HepG2 (cell line): ENCODE results near the gene OBSL1. TPM values are rescaled to one million over a fixed set of nuclear protein-coding genes. Genes with fewer than 3 reads are reported as not detected.
A peak's percentile ranks its signal among the peaks of the same experiment; 100 is the strongest.

Experiments
- AHR ChIP-seq: IDR thresholded peaks from 2 replicates; pipeline ENCODE4 v1.6.1; 2018; ENCODE audit warnings: missing genetic modification reagents, missing compliant biosample characterization
- BHLHE40 ChIP-seq: IDR thresholded peaks from 2 replicates; pipeline ENCODE4 v1.6.1; 2011; ENCODE audit warnings: low read length, improper control_type of control experiment
- DZIP1 ChIP-seq: sonication (generic); formaldehyde crosslinking; IDR thresholded peaks from 2 replicates; pipeline ENCODE4 v1.5.0; 2020; ENCODE audit warnings: mild to moderate bottlenecking, missing genetic modification reagents
- HMGXB4 ChIP-seq, 2 experiments: sonication (generic) in 1 of 2; formaldehyde crosslinking in 1 of 2; IDR thresholded peaks; 2 replicates each; pipeline versions ENCODE4 v1.4.0 to v1.6.1; 2018 to 2020; ENCODE audit warnings: missing genetic modification reagents in 2 of 2, borderline replicate concordance in 1 of 2, low read depth in 1 of 2, mild to moderate bottlenecking in 1 of 2, missing biosample characterization in 1 of 2
- KDM1A ChIP-seq: IDR thresholded peaks from 2 replicates; pipeline ENCODE4 v1.6.1; 2016; ENCODE audit warnings: missing compliant biosample characterization
- ONECUT2 ChIP-seq: sonication (generic); formaldehyde crosslinking; IDR thresholded peaks from 2 replicates; pipeline ENCODE4 v1.4.0; 2020; ENCODE audit warnings: missing genetic modification reagents
- PHF21A ChIP-seq: sonication (generic); formaldehyde crosslinking; IDR thresholded peaks from 2 replicates; pipeline ENCODE4 v1.5.0; 2020; ENCODE audit warnings: mild to moderate bottlenecking, missing genetic modification reagents
- PRDM4 ChIP-seq: sonication (generic); formaldehyde crosslinking; IDR thresholded peaks from 2 replicates; pipeline ENCODE4 v1.9.0; 2021; ENCODE audit warnings: missing genetic modification reagents, borderline replicate concordance
- RBAK ChIP-seq: sonication (generic); formaldehyde crosslinking; IDR thresholded peaks from 2 replicates; pipeline ENCODE4 v1.5.1; 2020; ENCODE audit warnings: mild to moderate bottlenecking, missing genetic modification reagents
- SMAD9 ChIP-seq: sonication (generic); formaldehyde crosslinking; IDR thresholded peaks from 2 replicates; pipeline ENCODE4 v1.5.1; 2020; ENCODE audit warnings: mild to moderate bottlenecking, missing genetic modification reagents
- SNAI1 ChIP-seq: sonication (generic); formaldehyde crosslinking; IDR thresholded peaks from 2 replicates; pipeline ENCODE4 v1.5.0; 2020; ENCODE audit warnings: mild to moderate bottlenecking, missing genetic modification reagents, borderline replicate concordance
- SP5 ChIP-seq: IDR thresholded peaks from 2 replicates; pipeline ENCODE4 v1.6.1; 2016; ENCODE audit warnings: low read depth, borderline replicate concordance
- TARDBP ChIP-seq: sonication (generic); formaldehyde crosslinking; IDR thresholded peaks from 2 replicates; pipeline ENCODE4 v1.8.0; 2022; ENCODE audit warnings: mild to moderate bottlenecking, missing genetic modification reagents
- THRA ChIP-seq: sonication (generic); formaldehyde crosslinking; IDR thresholded peaks from 2 replicates; pipeline ENCODE4 v1.4.0; 2020; ENCODE audit warnings: missing genetic modification reagents, borderline replicate concordance
- THYN1 ChIP-seq: sonication (generic); formaldehyde crosslinking; IDR thresholded peaks from 2 replicates; pipeline ENCODE4 v1.8.1; 2023; ENCODE audit warnings: low read depth, mild to moderate bottlenecking, moderate library complexity, missing genetic modification reagents, borderline replicate concordance
- TOE1 ChIP-seq: sonication (generic); formaldehyde crosslinking; IDR thresholded peaks from 2 replicates; pipeline ENCODE4 v1.4.0; 2020; ENCODE audit warnings: mild to moderate bottlenecking, missing genetic modification reagents
- ZNF180 ChIP-seq: sonication (generic); formaldehyde crosslinking; IDR thresholded peaks from 2 replicates; pipeline ENCODE4 v1.4.0; 2020; ENCODE audit warnings: low read depth, missing genetic modification reagents, borderline replicate concordance
- ZNF263 ChIP-seq: sonication (generic); formaldehyde crosslinking; IDR thresholded peaks from 2 replicates; pipeline ENCODE4 v1.4.0; 2020; ENCODE audit warnings: missing genetic modification reagents
- ZNF383 ChIP-seq: sonication (generic); formaldehyde crosslinking; IDR thresholded peaks from 2 replicates; pipeline ENCODE4 v1.4.0; 2020; ENCODE audit warnings: missing genetic modification reagents, mild to moderate bottlenecking, borderline replicate concordance
- ZNF431 ChIP-seq: sonication (generic); formaldehyde crosslinking; IDR thresholded peaks from 2 replicates; pipeline ENCODE4 v1.9.0; 2022; ENCODE audit warnings: missing genetic modification reagents, low read depth, mild to moderate bottlenecking, borderline replicate concordance
- ZNF576 ChIP-seq: sonication (generic); formaldehyde crosslinking; IDR thresholded peaks from 2 replicates; pipeline ENCODE4 v1.4.0; 2020; ENCODE audit warnings: mild to moderate bottlenecking, missing genetic modification reagents
- polyA plus RNA-seq, 8 experiments: library from polyadenylated mRNA; depleted of rRNA in 3 of 8; stranded (reverse) in 7 of 8; unstranded in 1 of 8; fragments of >200 nt; fragmentation: Illumina TruSeq in 4 of 8; extraction: Trizol in 4 of 8; gene quantifications; 2 replicates each; pipeline versions ENCODE4 v1.2.1 to v1.2.3, GENCODE V29; 2011 to 2016; ENCODE audit warnings: low read depth in 4 of 8, missing spikeins in 1 of 8, mixed read lengths in 1 of 8; ENCODE audit not compliant: insufficient read depth in 1 of 8
- total RNA-seq, 5 experiments: library from RNA; depleted of rRNA; stranded (reverse); fragments of >200 nt; fragmentation: Illumina TruSeq; extraction: Trizol; gene quantifications; 2 replicates each; pipeline ENCODE4 v1.2.3, GENCODE V29; 2016; ENCODE audit warnings: low read depth in 1 of 5

Gene OBSL1
- total and polyA plus RNA-seq, 2 of the 13 experiments (the other 11 are each of a cell fraction or from before 2014, with no cell fraction given), result 86.7 to 218 TPM

- TF ChIP-seq RBAK (CRISPR knock-in tag) (no peak), KDM1A (no peak), SNAI1 (CRISPR knock-in tag) (no peak), ZNF263 (0 out of 2 replicates have a peak, but pooled peaks have one; percentile 43), PRDM4 (CRISPR knock-in tag) (no peak), AHR (CRISPR knock-in tag) (peak; percentile 37; the same call in 1 of the 2 replicates), PHF21A (no peak), TOE1 (CRISPR knock-in tag) (no peak; the same call in 1 of the 2 replicates), THYN1 (CRISPR knock-in tag) (no peak), ONECUT2 (CRISPR knock-in tag) (no peak), ZNF383 (CRISPR knock-in tag) (peak; percentile 97; the same call in 1 of the 2 replicates), DZIP1 (CRISPR knock-in tag) (0 out of 2 replicates have a peak, but pooled peaks have one; percentile 76), HMGXB4 (CRISPR knock-in tag; IDR thresholded peaks at IDR 0.05; ENCODE audit: borderline replicate concordance in 1 of 2, low read depth in 1 of 2) (peak; percentile 99), ZNF576 (CRISPR knock-in tag) (peak; percentile 86; the same call in 1 of the 2 replicates), SP5 (CRISPR knock-in tag) (no peak; the same call in 1 of the 2 replicates), THRA (CRISPR knock-in tag) (no peak), SMAD9 (CRISPR knock-in tag) (no peak), ZNF431 (CRISPR knock-in tag) (no peak; the same call in 1 of the 2 replicates), BHLHE40 (no peak; the same call in 1 of the 2 replicates), ZNF180 (CRISPR knock-in tag) (no peak), TARDBP (CRISPR knock-in tag) (peak; percentile 83)
These were observed 29.6 kb downstream of the OBSL1 start (continued) for GRCh38 chr2:219541611-219542180.
